Uterus (tissue), 4 donors: Measurements from ENCODE around the gene ZNF701. TPM values are rescaled to one million over a fixed set of nuclear protein-coding genes. Genes with fewer than 3 reads are reported as not detected.
"Not testable (repeated sequence)": the region's sequence is repeated elsewhere in the genome, so short reads cannot be mapped to it uniquely, and the experiment has no call there.

Experiments
- DNase-seq, 2 donors: peaks; one replicate each; pipeline ENCODE4 v3.0.0-alpha.2; 2019 to 2020
- H3K27ac ChIP-seq, 2 donors: fragments of 200-600 bp; sonication (generic); 1 replicate in 1 of 2; 2 replicates in 1 of 2; pipeline ENCODE4 v1.5.1; 2016 to 2018
- H3K27me3 ChIP-seq, 2 donors: fragments of 200-600 bp; sonication (generic); one replicate each; pipeline ENCODE4 v1.5.1; 2018 to 2019; ENCODE audit warnings: control low read depth in 1 of 2
- H3K36me3 ChIP-seq, 2 donors: fragments of 200-600 bp; sonication (generic); one replicate each; pipeline ENCODE4 v1.5.1; 2019; ENCODE audit warnings: control low read depth in 1 of 2
- H3K4me1 ChIP-seq, 2 donors: fragments of 200-600 bp; sonication (generic); one replicate each; pipeline ENCODE4 v1.5.1; 2018 to 2019; ENCODE audit warnings: control low read depth in 1 of 2
- H3K4me3 ChIP-seq, 2 donors: fragments of 200-600 bp; sonication (generic); 1 replicate in 1 of 2; 2 replicates in 1 of 2; pipeline ENCODE4 v1.5.1; 2018 to 2019; ENCODE audit warnings: mild to moderate bottlenecking in 1 of 2
- H3K9me3 ChIP-seq, 2 donors: fragments of 200-600 bp; sonication (generic); one replicate each; pipeline ENCODE4 v1.5.1; 2019; ENCODE audit warnings: control low read depth in 1 of 2
- CTCF ChIP-seq, 4 experiments: fragments of 200-600 bp in 2 of 4; fragments of 450-650 bp in 2 of 4; sonication (generic) in 2 of 4; IDR thresholded peaks; one replicate each; pipeline ENCODE4 v1.5.1; 2016 to 2019; ENCODE audit warnings: antibody characterized with exemption in 4 of 4, mild to moderate bottlenecking in 2 of 4, moderate library complexity in 1 of 4
- POLR2A ChIP-seq, 2 donors: fragments of 450-650 bp; IDR thresholded peaks; one replicate each; pipeline ENCODE4 v1.6.1; 2016; ENCODE audit warnings: antibody characterized with exemption in 2 of 2, mild to moderate bottlenecking in 1 of 2, moderate library complexity in 1 of 2
- intact Hi-C: fragments of 100-400 bp; cut with DNase I; formaldehyde crosslinking; loops from one replicate; pipeline ENCODE4 v1.15.1; 2023; ENCODE audit warnings: low total_unique reads
- total RNA-seq, 4 donors: library from RNA; depleted of rRNA in 3 of 4; stranded (reverse); fragments of >200 nt in 3 of 4; gene quantifications; one replicate each; pipeline versions ENCODE4 v1.1.0 to v1.2.4, GENCODE V29; 2014 to 2023
- donor health status: DM: yes; HTN: yes; CAD: no.

The ZNF701 gene
- total RNA-seq, 4 donors from 2014 or later = 2.9 to 32.8 (median 16.7) TPM

GRCh38 chr19:52527956-52528351, 42.1 kb upstream of the ZNF701 start:
- intact Hi-C loops = no loop called here
- TF ChIP-seq CTCF (IDR thresholded peaks at IDR 0.05) = no peak
- no peak for TF ChIP-seq POLR2A (IDR thresholded peaks at IDR 0.05)
- peak overlapping the region; percentile 66 to 89 for H3K27ac ChIP-seq
- H3K4me3 ChIP-seq = peak overlapping the region; percentile 56 to 73
- no peaks in the 10 kb centered on the region for H3K27me3 ChIP-seq
- no peaks in the 10 kb centered on the region for H3K4me1 ChIP-seq
- peak; percentile 20 to 24 for DNase-seq
- no peaks in the 10 kb centered on the region for H3K36me3 ChIP-seq
- H3K9me3 ChIP-seq = no peaks in the 10 kb centered on the region

GRCh38 chr19:52532480-52532879, 37.6 kb upstream of the ZNF701 start:
- TF ChIP-seq POLR2A (IDR thresholded peaks at IDR 0.05) (no peak), CTCF (IDR thresholded peaks at IDR 0.05) (no peak)
- intact Hi-C loops = no loop called here
- Histone ChIP-seq H3K4me3 (no peak overlapping the region), H3K27ac (no peak overlapping the region), H3K4me1 (no peaks in the 10 kb centered on the region), H3K27me3 (no peaks in the 10 kb centered on the region), H3K9me3 (no peaks in the 10 kb centered on the region), H3K36me3 (no peaks in the 10 kb centered on the region)
- no peak for DNase-seq

- no peaks in the 10 kb centered on the region for H3K4me1 ChIP-seq
- intact Hi-C loops = no loop called here
- H3K4me3 ChIP-seq = no peak overlapping the region
- H3K27me3 ChIP-seq = no peaks in the 10 kb centered on the region
- TF ChIP-seq CTCF (IDR thresholded peaks at IDR 0.05) (no peak), POLR2A (IDR thresholded peaks at IDR 0.05) (no peak)
- no peaks in the 10 kb centered on the region for H3K9me3 ChIP-seq
- no peak for DNase-seq
- no peak overlapping the region for H3K27ac ChIP-seq
- no peaks in the 10 kb centered on the region for H3K36me3 ChIP-seq
Observed at GRCh38 chr19:52533901-52534300, 36.2 kb upstream of the ZNF701 start.

GRCh38 chr19:52535385-52535770, 34.7 kb upstream of the ZNF701 start:
- peak in 1 of 2 donors; percentile 20 for DNase-seq

GRCh38 chr19:52535771-52536447, 34.2 kb upstream of the ZNF701 start:
- H3K27ac ChIP-seq = peak overlapping the region; percentile 39 to 81
- no peaks in the 10 kb centered on the region for H3K9me3 ChIP-seq
- no peaks in the 10 kb centered on the region for H3K36me3 ChIP-seq
- H3K4me1 ChIP-seq = no peaks in the 10 kb centered on the region
- TF ChIP-seq POLR2A (IDR thresholded peaks at IDR 0.05) = peak in 1 of 2 donors; percentile 30
- peak in 1 of 4 experiments; percentile 47 for TF ChIP-seq CTCF (IDR thresholded peaks at IDR 0.05)
- no peaks in the 10 kb centered on the region for H3K27me3 ChIP-seq
- H3K4me3 ChIP-seq = peak overlapping the region; percentile 49 to 60
- DNase-seq = peak; percentile 87 to 89
- intact Hi-C loops = no loop called here

More at GRCh38 chr19:52535385-52535770, 34.7 kb upstream of the ZNF701 start:
- H3K27me3 ChIP-seq, H3K4me1 ChIP-seq, intact Hi-C loops, H3K36me3 ChIP-seq, H3K9me3 ChIP-seq: not testable (repeated sequence)
- Histone ChIP-seq H3K4me3 (peak overlapping the region; percentile 49 to 60), H3K27ac (peak overlapping the region; percentile 39 to 81)
